RPMI7951 (cell line): ENCODE data around the gene LMO1. TPM values are rescaled to one million over a fixed set of nuclear protein-coding genes. Genes with fewer than 3 reads are reported as not detected.

Experiments used
- DNase-seq: peaks from one replicate; pipeline ENCODE4 v3.0.0-alpha.2; 2012; ENCODE audit warnings: low read depth
- total RNA-seq: library from RNA; depleted of rRNA; stranded (reverse); fragments of >200 nt; shearing (Covaris generic); gene quantifications from 2 replicates; pipeline ENCODE4 v1.2.3, GENCODE V29; 2014

Gene LMO1
- total RNA-seq, 1 experiment from 2014 or later: not detected

- DNase-seq: no peak
Measured at GRCh38 chr11:8242499-8243280, 21.0 kb downstream of the LMO1 start.

GRCh38 chr11:8242118-8242475 lies 21.6 kb downstream of the LMO1 start:
- no peak for DNase-seq

GRCh38 chr11:8241373-8242117 lies 22.1 kb downstream of the LMO1 start:
- DNase-seq: no peak

- DNase-seq: peak; percentile 21
Measured at GRCh38 chr11:8239536-8240228, 24.0 kb downstream of the LMO1 start.

- no peak for DNase-seq
Measured at GRCh38 chr11:8239040-8239439, 24.6 kb downstream of the LMO1 start.

GRCh38 chr11:8237453-8237852 lies 26.2 kb downstream of the LMO1 start:
- no peak for DNase-seq

GRCh38 chr11:8235925-8236324 lies 27.8 kb downstream of the LMO1 start:
- DNase-seq: no peak

GRCh38 chr11:8234910-8235309 lies 28.8 kb downstream of the LMO1 start:
- no peak for DNase-seq

GRCh38 chr11:8234425-8234821 lies 29.3 kb downstream of the LMO1 start:
- DNase-seq: no peak

- DNase-seq: peak; percentile 49
Measured at GRCh38 chr11:8233691-8234424, 29.8 kb downstream of the LMO1 start.

- DNase-seq: no peak
Measured at GRCh38 chr11:8232849-8233606, 30.6 kb downstream of the LMO1 start.

GRCh38 chr11:8232414-8232813 lies 31.3 kb downstream of the LMO1 start:
- no peak for DNase-seq

- DNase-seq: no peak
Measured at GRCh38 chr11:8231979-8232378, 31.7 kb downstream of the LMO1 start.

- no peak for DNase-seq
Measured at GRCh38 chr11:8230921-8231847, 32.5 kb downstream of the LMO1 start.

- DNase-seq: no peak
Measured at GRCh38 chr11:8230178-8230859, 33.4 kb downstream of the LMO1 start.

GRCh38 chr11:8229299-8230177 lies 34.1 kb downstream of the LMO1 start:
- DNase-seq: no peak

GRCh38 chr11:8228231-8228630 lies 35.4 kb downstream of the LMO1 start:
- no peak for DNase-seq
